Measurements from ENCODE around the gene MSI2. TPM values are rescaled to one million over a fixed set of nuclear protein-coding genes. Genes with fewer than 3 reads are reported as not detected.

The MSI2 gene
- polyA plus RNA-seq, 1 experiment, result 9.2 TPM

DNA sequence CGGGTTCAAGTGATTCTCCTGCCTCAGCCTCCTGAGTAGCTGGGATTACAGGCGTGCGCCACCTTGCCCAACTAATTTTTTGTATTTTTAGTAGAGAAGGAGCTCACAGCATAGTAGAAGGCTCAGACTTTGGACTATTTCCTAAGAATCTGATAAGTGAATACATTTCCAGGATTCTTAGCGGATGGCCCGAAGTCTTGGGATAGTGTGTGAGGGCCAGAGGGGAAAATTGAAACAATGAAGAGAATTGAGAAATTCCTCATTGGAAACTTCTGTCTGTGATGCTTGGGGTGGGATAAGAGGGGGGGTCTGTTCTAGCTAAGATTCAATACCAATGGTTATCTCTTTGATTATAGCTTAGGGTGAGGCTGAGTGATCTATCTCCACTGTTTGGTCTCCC, 183.3 kb downstream of the MSI2 start:
- POLR2A ChIA-PET, result no interaction called here
- Histone ChIP-seq H3K36me3 (ENCODE audit: control insufficient read depth, insufficient read depth, low read length) (no peaks in the 10 kb centered on the region), H3K4me3 (ENCODE audit: low read depth, low read length) (no peak overlapping the region), H3K27me3 (ENCODE audit: control insufficient read depth, insufficient read depth, low read length) (no peaks in the 10 kb centered on the region)
- DNase-seq (ENCODE audit: low read depth), result no peak
- TF ChIP-seq CTCF (IDR thresholded peaks at IDR 0.05; ENCODE audit: insufficient read depth, low read depth, low read length), result no peak
- CTCF ChIA-PET, result interaction anchor here (0.7 to 1.6 kb wide), 3 partner anchors 16 to 233 kb away, joined by 3 to 5 read pairs (median 4); no protein-coding TSS in a partner anchor

DNA sequence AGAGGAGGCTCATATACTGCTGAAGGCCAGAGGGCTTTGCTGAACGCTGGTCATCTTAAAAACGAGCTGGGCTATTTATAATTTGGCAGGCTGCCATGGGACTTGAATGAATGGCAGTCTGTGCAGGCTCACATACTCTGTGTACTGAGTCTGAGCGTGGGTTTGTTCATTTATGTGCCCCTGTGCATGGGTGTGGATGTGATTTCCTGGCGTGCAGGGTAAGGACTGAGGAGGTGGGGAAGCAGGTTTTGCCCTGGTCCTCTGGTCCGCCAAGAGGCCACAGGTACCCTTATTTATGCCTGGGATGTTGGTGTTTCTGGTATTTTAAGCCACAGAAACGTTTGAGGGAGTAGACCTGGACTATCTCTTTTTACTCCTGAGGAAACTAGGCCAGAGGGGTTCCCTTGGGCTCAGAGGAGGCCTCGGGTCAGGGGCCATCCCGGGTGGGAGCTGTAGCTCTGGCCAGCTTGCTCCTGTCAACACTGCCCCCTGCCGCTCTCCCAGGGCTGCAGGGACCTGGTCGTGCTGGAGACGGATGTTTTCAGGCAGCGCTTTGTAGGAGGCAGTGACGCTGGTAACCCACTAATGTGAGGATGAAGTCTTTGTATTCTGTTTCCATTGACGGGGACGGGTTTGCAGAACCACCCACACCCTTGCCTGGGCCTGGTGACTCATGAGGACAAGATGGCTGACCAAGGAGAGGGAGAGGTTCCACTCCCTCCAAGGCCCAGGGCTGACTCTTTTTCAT, 184.4 kb downstream of the MSI2 start:
- no peak for DNase-seq (ENCODE audit: low read depth)
- H3K4me3 ChIP-seq (ENCODE audit: low read depth, low read length), result no peak overlapping the region
- TF ChIP-seq CTCF (IDR thresholded peaks at IDR 0.05; ENCODE audit: insufficient read depth, low read depth, low read length), result no peak
- no peaks in the 10 kb centered on the region for H3K27me3 ChIP-seq (ENCODE audit: control insufficient read depth, insufficient read depth, low read length)
- ChIA-PET POLR2A (no interaction called here), CTCF (interaction anchor here (0.6 to 1.6 kb wide), 3 partner anchors 15 to 321 kb away, joined by 3 to 4 read pairs (median 3); no protein-coding TSS in a partner anchor)
- no peaks in the 10 kb centered on the region for H3K36me3 ChIP-seq (ENCODE audit: control insufficient read depth, insufficient read depth, low read length)

GRCh38 chr17:57441270-57441600, 184.9 kb downstream of the MSI2 start:
- no peak for TF ChIP-seq CTCF (IDR thresholded peaks at IDR 0.05; ENCODE audit: insufficient read depth, low read depth, low read length)
- no peak for DNase-seq (ENCODE audit: low read depth)
- POLR2A ChIA-PET, result no interaction called here
- H3K36me3 ChIP-seq (ENCODE audit: control insufficient read depth, insufficient read depth, low read length), result no peaks in the 10 kb centered on the region
- CTCF ChIA-PET, result interaction anchor here (0.6 to 1.6 kb wide), 2 partner anchors 15 to 178 kb away, joined by 3 to 4 read pairs; no protein-coding TSS in a partner anchor
- no peak overlapping the region for H3K4me3 ChIP-seq (ENCODE audit: low read depth, low read length)
- no peaks in the 10 kb centered on the region for H3K27me3 ChIP-seq (ENCODE audit: control insufficient read depth, insufficient read depth, low read length)

- Histone ChIP-seq H3K4me3 (ENCODE audit: low read depth, low read length) (no peak overlapping the region), H3K36me3 (ENCODE audit: control insufficient read depth, insufficient read depth, low read length) (no peaks in the 10 kb centered on the region), H3K27me3 (ENCODE audit: control insufficient read depth, insufficient read depth, low read length) (no peaks in the 10 kb centered on the region)
- DNase-seq (ENCODE audit: low read depth), result no peak
- ChIA-PET POLR2A (no interaction called here), CTCF (no interaction called here)
- no peak for TF ChIP-seq CTCF (IDR thresholded peaks at IDR 0.05; ENCODE audit: insufficient read depth, low read depth, low read length)
Observed at GRCh38 chr17:57442401-57442823, 186.1 kb downstream of the MSI2 start.

- TF ChIP-seq CTCF (IDR thresholded peaks at IDR 0.05; ENCODE audit: insufficient read depth, low read depth, low read length), result no peak
- DNase-seq (ENCODE audit: low read depth), result no peak
- ChIA-PET POLR2A (no interaction called here), CTCF (interaction anchor here (0.5 kb wide), 1 partner anchor 8 kb away, joined by 3 read pairs; no protein-coding TSS in a partner anchor)
- Histone ChIP-seq H3K27me3 (ENCODE audit: control insufficient read depth, insufficient read depth, low read length) (no peaks in the 10 kb centered on the region), H3K4me3 (ENCODE audit: low read depth, low read length) (no peak overlapping the region), H3K36me3 (ENCODE audit: control insufficient read depth, insufficient read depth, low read length) (no peaks in the 10 kb centered on the region)
Observed at GRCh38 chr17:57442914-57443571, 186.7 kb downstream of the MSI2 start.
